B cell (primary cell): ENCODE results near the gene MBNL1. TPM values are rescaled to one million over a fixed set of nuclear protein-coding genes. Genes with fewer than 3 reads are reported as not detected.

Experiments used
- ATAC-seq: fragments of 200-7000 bp; cut with Tn5 transposase; one replicate; pipeline ENCODE4 v1.10.0; 2021; ENCODE audit warnings: low read depth, mild to moderate bottlenecking, moderate number of reproducible peaks, moderate library complexity
- CTCF ChIA-PET: fragments of 350-600 bp; sonication (Branson Sonifier 250); formaldehyde crosslinking; loops from one replicate; lab custom pipeline; 2021; ENCODE audit warnings: antibody characterized with exemption, inconsistent platforms; lab: Charles Lee
- POLR2A ChIA-PET: fragments of 350-600 bp; sonication (Branson Sonifier 250); formaldehyde crosslinking; loops from one replicate; lab custom pipeline; 2021; ENCODE audit warnings: antibody characterized with exemption; lab: Charles Lee
- DNase-seq: peaks from one replicate; pipeline ENCODE4 v3.0.0; 2013
- H2AFZ ChIP-seq: 2 replicates; pipeline ENCODE4 v1.6.1; 2012; ENCODE audit warnings: mild to moderate bottlenecking, low read depth, low read length; ENCODE audit not compliant: insufficient read depth, poor library complexity, severe bottlenecking
- H3K27ac ChIP-seq, 2 donors: 1 replicate in 1 of 2; 2 replicates in 1 of 2; pipeline ENCODE4 v1.5.1; 2012 to 2013; ENCODE audit warnings: low read length in 2 of 2, mild to moderate bottlenecking in 2 of 2, moderate library complexity in 1 of 2
- H3K27me3 ChIP-seq, 4 experiments: fragments of 200-600 bp in 1 of 4; sonication (generic) in 1 of 4; replicated peaks in 1 of 4; 1 replicate in 2 of 4; 2 replicates in 2 of 4; pipeline versions ENCODE4 v1.6.1 to v1.7.0; 2013 to 2016; ENCODE audit warnings: low read length in 3 of 4, mild to moderate bottlenecking in 2 of 4, mixed read lengths in 1 of 4, moderate library complexity in 1 of 4; ENCODE audit not compliant: insufficient read depth in 4 of 4, control insufficient read depth in 3 of 4; ENCODE audit errors: control extremely low read depth in 1 of 4
- H3K36me3 ChIP-seq, 2 experiments: replicated peaks in 1 of 2; 1 replicate in 1 of 2; 2 replicates in 1 of 2; pipeline versions ENCODE4 v1.6.1 to v1.7.1; 2013; ENCODE audit warnings: low read length in 1 of 2; ENCODE audit not compliant: insufficient read depth in 2 of 2, control insufficient read depth in 1 of 2; ENCODE audit errors: control extremely low read depth in 1 of 2, extremely low read depth in 1 of 2
- H3K4me1 ChIP-seq, 2 donors: fragments of 200-600 bp in 1 of 2; sonication (generic) in 1 of 2; 1 replicate in 1 of 2; 2 replicates in 1 of 2; pipeline versions ENCODE4 v1.5.1 to v1.6.1; 2013 to 2017; ENCODE audit warnings: low read length in 2 of 2; ENCODE audit not compliant: control insufficient read depth in 2 of 2, insufficient read depth in 2 of 2
- H3K4me2 ChIP-seq: replicated peaks from 2 replicates; pipeline ENCODE3; 2012; ENCODE audit warnings: mild to moderate bottlenecking, low read depth, low read length; ENCODE audit not compliant: poor library complexity, severe bottlenecking
- H3K4me3 ChIP-seq, 5 experiments: fragments of 200-600 bp in 1 of 5; sonication (generic) in 1 of 5; 1 replicate in 3 of 5; 2 replicates in 2 of 5; pipeline versions ENCODE4 v1.5.1 to v1.7.0; 2011 to 2016; ENCODE audit warnings: low read length in 4 of 5, mild to moderate bottlenecking in 4 of 5, low read depth in 2 of 5, control low read depth in 1 of 5, moderate library complexity in 1 of 5; ENCODE audit not compliant: insufficient read depth in 1 of 5; ENCODE audit errors: control extremely low read depth in 1 of 5, extremely low read depth in 1 of 5
- H3K79me2 ChIP-seq: fragments of 200-600 bp; sonication (generic); one replicate; pipeline ENCODE4 v1.6.0; 2016; ENCODE audit warnings: low read length; ENCODE audit not compliant: control insufficient read depth, insufficient read depth
- H3K9ac ChIP-seq: fragments of 200-600 bp; sonication (generic); 2 replicates; pipeline ENCODE4 v1.6.1; 2017; ENCODE audit warnings: mild to moderate bottlenecking, low read length, moderate library complexity
- H3K9me3 ChIP-seq, 3 donors: one replicate each; pipeline versions ENCODE4 v1.6.1 to v1.7.1; 2013; ENCODE audit warnings: low read length in 2 of 3; ENCODE audit not compliant: control insufficient read depth in 2 of 3, insufficient read depth in 1 of 3; ENCODE audit errors: control extremely low read depth in 1 of 3
- H4K20me1 ChIP-seq: 2 replicates; pipeline ENCODE4 v1.6.0; 2012; ENCODE audit warnings: mild to moderate bottlenecking, low read length; ENCODE audit not compliant: insufficient read depth, control insufficient read depth, poor library complexity, severe bottlenecking
- H3K27ac Mint-ChIP-seq: one replicate; pipeline ENCODE4 v1.8.0; 2021; ENCODE audit warnings: mixed read lengths
- H3K27me3 Mint-ChIP-seq: one replicate; pipeline ENCODE4 v1.8.0; 2021; ENCODE audit warnings: mixed read lengths
- H3K4me1 Mint-ChIP-seq: one replicate; pipeline ENCODE4 v1.8.0; 2021; ENCODE audit warnings: mixed read lengths
- H3K4me3 Mint-ChIP-seq: one replicate; pipeline ENCODE4 v1.8.0; 2021; ENCODE audit warnings: mixed read lengths
- H3K9me3 Mint-ChIP-seq: one replicate; pipeline ENCODE4 v1.8.0; 2022; ENCODE audit warnings: mixed read lengths; ENCODE audit not compliant: insufficient read depth
- CTCF ChIP-seq: fragments of 200-600 bp; IDR thresholded peaks from one replicate; pipeline ENCODE4 v1.8.0; 2022; ENCODE audit warnings: antibody characterized with exemption, mild to moderate bottlenecking
- EZH2 ChIP-seq: IDR thresholded peaks from 2 replicates; pipeline ENCODE4 v1.6.1; 2012; ENCODE audit warnings: borderline replicate concordance, low read depth, mild to moderate bottlenecking, moderate library complexity, low read length; ENCODE audit not compliant: insufficient read depth, poor library complexity, severe bottlenecking
- WGBS: methylation state at CpG from one replicate; pipeline ENCODE4 v1.1.5; 2013; ENCODE audit warnings: missing lambda C conversion rate; ENCODE audit not compliant: insufficient coverage; 5-methylcytosine and 5-hydroxymethylcytosine counted together
- intact Hi-C: fragments of 100-400 bp; cut with micrococcal nuclease; formaldehyde crosslinking; loops from one replicate; pipeline ENCODE4 v1.10.0; 2022
- polyA plus RNA-seq: library from polyadenylated mRNA; depleted of rRNA; stranded (reverse); fragments of >200 nt; gene quantifications from 2 replicates; pipeline ENCODE4 v1.2.3, GENCODE V29; 2012
- total RNA-seq, 2 donors: library from RNA; stranded (reverse); fragments of 120-200 nt in 1 of 2; gene quantifications; 1 replicate in 1 of 2; 2 replicates in 1 of 2; pipeline versions ENCODE4 v1.2.3 to v1.2.4, GENCODE V29; 2013 to 2022

The MBNL1 gene
- total and polyA plus RNA-seq, 2 donors (not counting 1 experiment from before 2014, with no cell fraction given): 195 to 505 TPM

GRCh38 chr3:152230370-152230769 is 38.4 kb upstream of the MBNL1 start:
- no peak overlapping the region for H3K27ac ChIP-seq
- H3K4me2 ChIP-seq: no peak overlapping the region
- ChIA-PET POLR2A (no interaction called here), CTCF (interaction anchor here (1.6 kb wide), 1 partner anchor 47 kb away, joined by 4 read pairs; no protein-coding TSS in a partner anchor)
- H2AFZ ChIP-seq: no peak overlapping the region
- no peaks in the 10 kb centered on the region for H3K9me3 ChIP-seq
- peaks cover 24% of the 10 kb centered on the region for H3K4me1 Mint-ChIP-seq
- H3K4me3 ChIP-seq: no peak overlapping the region
- no peaks in the 10 kb centered on the region for H3K36me3 ChIP-seq
- H3K4me1 ChIP-seq: peaks cover 0 to 3% of the 10 kb centered on the region in 2 donors
- intact Hi-C loops: no loop called here
- H3K27ac Mint-ChIP-seq: no peak overlapping the region
- H4K20me1 ChIP-seq: no peaks in the 10 kb centered on the region
- peaks cover 5% of the 10 kb centered on the region for H3K9me3 Mint-ChIP-seq
- no peak overlapping the region for H3K4me3 Mint-ChIP-seq
- H3K27me3 Mint-ChIP-seq: no peaks in the 10 kb centered on the region
- H3K27me3 ChIP-seq: no peaks in the 10 kb centered on the region
- TF ChIP-seq CTCF (no peak), EZH2 (no peak)
- H3K9ac ChIP-seq: no peak overlapping the region
- no peak for ATAC-seq
- peaks cover 14% of the 10 kb centered on the region for H3K79me2 ChIP-seq
- no CpG with 5 or more reads among the region's 1 CpG for WGBS
- DNase-seq: no peak

GRCh38 chr3:152232001-152232400 is 36.7 kb upstream of the MBNL1 start:
- no peak overlapping the region for H3K4me3 ChIP-seq
- TF ChIP-seq CTCF: no peak
- H3K9me3 Mint-ChIP-seq: peaks cover 5% of the 10 kb centered on the region
- H2AFZ ChIP-seq: no peak overlapping the region
- ChIA-PET POLR2A (interaction anchor here (1.2 kb wide), 1 partner anchor 12 kb away, joined by 4 read pairs; no protein-coding TSS in a partner anchor), CTCF (no interaction called here)
- H3K27me3 Mint-ChIP-seq: no peaks in the 10 kb centered on the region
- H3K27ac ChIP-seq: no peak overlapping the region
- H3K36me3 ChIP-seq: no peaks in the 10 kb centered on the region
- no peak overlapping the region for H3K27ac Mint-ChIP-seq
- no peaks in the 10 kb centered on the region for H4K20me1 ChIP-seq
- ATAC-seq (no peak), DNase-seq (no peak)
- peaks cover 4 to 6% of the 10 kb centered on the region in 2 donors for H3K4me1 ChIP-seq
- H3K9me3 ChIP-seq: peaks cover 0 to under 1% (median 0%) of the 10 kb centered on the region in 3 donors
- no peak overlapping the region for H3K4me2 ChIP-seq
- no peak overlapping the region for H3K9ac ChIP-seq
- no CpG with 5 or more reads among the region's 1 CpG for WGBS
- peaks cover 31% of the 10 kb centered on the region for H3K4me1 Mint-ChIP-seq
- H3K79me2 ChIP-seq: peaks cover 13% of the 10 kb centered on the region
- no peak overlapping the region for H3K4me3 Mint-ChIP-seq
- intact Hi-C loops: no loop called here
- H3K27me3 ChIP-seq: no peaks in the 10 kb centered on the region
